Endothelial cell (in vitro differentiated cells): Measurements from ENCODE around the gene HSP90AB1. TPM values are rescaled to one million over a fixed set of nuclear protein-coding genes. Genes with fewer than 3 reads are reported as not detected.
A peak's percentile ranks its signal among the peaks of the same experiment; 100 is the strongest.

Experiments used
- DNase-seq: peaks from one replicate; pipeline ENCODE4 v3.0.0; 2021; ENCODE audit warnings: low spot score
- H3K27ac Mint-ChIP-seq: one replicate; pipeline ENCODE4 v1.8.0; 2021; ENCODE audit warnings: mixed read lengths, inconsistent platforms; ENCODE audit not compliant: unreplicated experiment
- H3K27me3 Mint-ChIP-seq: one replicate; pipeline ENCODE4 v1.8.0; 2021; ENCODE audit warnings: mild to moderate bottlenecking, moderate library complexity, mixed read lengths, inconsistent platforms; ENCODE audit not compliant: unreplicated experiment
- H3K36me3 Mint-ChIP-seq: one replicate; pipeline ENCODE4 v1.8.0; 2021; ENCODE audit warnings: mild to moderate bottlenecking, low read depth, mixed read lengths, inconsistent platforms; ENCODE audit not compliant: unreplicated experiment
- H3K4me1 Mint-ChIP-seq: one replicate; pipeline ENCODE4 v1.8.0; 2021; ENCODE audit warnings: mild to moderate bottlenecking, mixed read lengths, inconsistent platforms; ENCODE audit not compliant: unreplicated experiment
- H3K4me3 Mint-ChIP-seq: one replicate; pipeline ENCODE4 v1.8.0; 2021; ENCODE audit warnings: mild to moderate bottlenecking, mixed read lengths, inconsistent platforms; ENCODE audit not compliant: unreplicated experiment
- H3K9me3 Mint-ChIP-seq: one replicate; pipeline ENCODE4 v1.8.0; 2021; ENCODE audit warnings: mixed read lengths, inconsistent platforms; ENCODE audit not compliant: unreplicated experiment
- long read RNA-seq: library from polyadenylated mRNA; unstranded; transcript quantifications from one replicate; pipeline ENCODE4 v2.0.0, GENCODE V29; 2020; ENCODE audit not compliant: unreplicated experiment
- total RNA-seq: library from RNA; stranded (reverse); fragmentation: NEBNext Ultra II Directional; extraction: Animal tissue kit (Norgen Biotek cat#: 25700); gene quantifications from one replicate; pipeline ENCODE4 v1.2.1, GENCODE V29; 2021; ENCODE audit not compliant: unreplicated experiment
- TF ChIP-seq, protein P1 (sequence below): fragments of 200-600 bp; sonication (generic); IDR thresholded peaks from one replicate; pipeline ENCODE4 v1.5.0; 2021; ENCODE audit warnings: antibody characterized with exemption; ENCODE audit not compliant: unreplicated experiment

Gene HSP90AB1
- 962 TPM for total RNA-seq
- long read RNA-seq, transcript HSP90AB1-201 (12 exons, 2,582 nt), result minor isoform, 11 of 2,548 reads
- long read RNA-seq, transcript HSP90AB1-203 (12 exons, 2,572 nt), result major isoform, 2,140 of 2,548 reads
- long read RNA-seq, partial matches to known transcripts, result 358 of 2,548 reads
- long read RNA-seq, other reads (novel, unspliced or antisense), result 35 of 2,548 reads

DNA sequence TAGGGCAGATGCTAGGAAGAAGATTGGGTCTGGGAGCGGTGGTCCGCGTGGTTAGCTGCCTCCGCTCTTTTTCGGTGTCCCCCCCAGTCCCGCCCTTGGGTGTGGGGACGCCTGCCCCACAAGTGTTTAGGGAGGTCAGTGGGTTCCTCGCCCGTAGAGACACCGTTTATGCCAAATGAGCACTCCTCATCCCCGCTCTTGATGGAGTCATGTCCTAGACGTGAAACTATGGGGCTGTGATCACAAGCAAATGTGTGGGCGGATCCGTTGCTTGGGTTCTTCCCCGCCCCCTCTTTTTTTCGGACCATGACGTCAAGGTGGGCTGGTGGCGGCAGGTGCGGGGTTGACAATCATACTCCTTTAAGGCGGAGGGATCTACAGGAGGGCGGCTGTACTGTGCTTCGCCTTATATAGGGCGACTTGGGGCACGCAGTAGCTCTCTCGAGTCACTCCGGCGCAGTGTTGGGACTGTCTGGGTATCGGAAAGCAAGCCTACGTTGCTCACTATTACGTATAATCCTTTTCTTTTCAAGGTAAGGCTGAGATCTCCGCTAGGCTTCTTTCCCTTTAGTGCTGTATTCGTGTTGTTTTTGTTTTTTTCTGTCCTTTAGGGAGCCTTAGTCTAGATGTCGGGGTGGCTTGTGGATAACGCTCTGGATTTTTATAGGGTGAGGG lies at the start of gene HSP90AB1:
HSP90AB1 (plus strand) TSS at position 439 of the 675 bp plus-strand sequence. CDS start 1,529 bp downstream, outside the sequence.
- DNase-seq, result peak; percentile 90
- H3K9me3 Mint-ChIP-seq, result no peaks in the 10 kb centered on the region
- peaks cover 35% of the 10 kb centered on the region for H3K4me1 Mint-ChIP-seq
- peaks cover 12% of the 10 kb centered on the region for H3K27me3 Mint-ChIP-seq
- peak within 1 kb of the TSS; percentile 99 for H3K4me3 Mint-ChIP-seq
- H3K27ac Mint-ChIP-seq, result peak within 1 kb of the TSS; percentile 98
- H3K36me3 Mint-ChIP-seq, result peaks cover 43% of the 10 kb centered on the region
- TF ChIP-seq, protein P1, sequence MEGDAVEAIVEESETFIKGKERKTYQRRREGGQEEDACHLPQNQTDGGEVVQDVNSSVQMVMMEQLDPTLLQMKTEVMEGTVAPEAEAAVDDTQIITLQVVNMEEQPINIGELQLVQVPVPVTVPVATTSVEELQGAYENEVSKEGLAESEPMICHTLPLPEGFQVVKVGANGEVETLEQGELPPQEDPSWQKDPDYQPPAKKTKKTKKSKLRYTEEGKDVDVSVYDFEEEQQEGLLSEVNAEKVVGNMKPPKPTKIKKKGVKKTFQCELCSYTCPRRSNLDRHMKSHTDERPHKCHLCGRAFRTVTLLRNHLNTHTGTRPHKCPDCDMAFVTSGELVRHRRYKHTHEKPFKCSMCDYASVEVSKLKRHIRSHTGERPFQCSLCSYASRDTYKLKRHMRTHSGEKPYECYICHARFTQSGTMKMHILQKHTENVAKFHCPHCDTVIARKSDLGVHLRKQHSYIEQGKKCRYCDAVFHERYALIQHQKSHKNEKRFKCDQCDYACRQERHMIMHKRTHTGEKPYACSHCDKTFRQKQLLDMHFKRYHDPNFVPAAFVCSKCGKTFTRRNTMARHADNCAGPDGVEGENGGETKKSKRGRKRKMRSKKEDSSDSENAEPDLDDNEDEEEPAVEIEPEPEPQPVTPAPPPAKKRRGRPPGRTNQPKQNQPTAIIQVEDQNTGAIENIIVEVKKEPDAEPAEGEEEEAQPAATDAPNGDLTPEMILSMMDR, result no peak

DNA sequence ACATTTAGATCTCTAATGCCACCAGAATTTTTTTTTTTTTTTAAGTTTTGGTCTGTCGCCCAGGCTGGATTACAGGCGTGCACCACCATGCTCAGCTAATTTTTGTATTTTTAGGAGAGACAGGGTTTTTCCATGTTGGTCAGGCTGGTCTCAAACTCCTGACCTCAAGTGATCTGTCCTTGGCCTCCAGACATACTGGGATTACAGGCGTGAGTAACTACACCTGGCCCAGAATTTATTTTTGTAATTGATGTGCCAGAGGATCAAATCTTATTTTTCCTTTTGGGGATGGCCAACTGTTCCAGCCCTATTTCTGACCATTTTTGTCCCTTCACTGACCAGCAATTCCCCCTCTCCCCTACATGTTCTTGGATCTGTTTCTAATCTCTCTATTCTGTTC lies 48.2 kb upstream of the HSP90AB1 start:
- Mint-ChIP-seq H3K9me3 (no peaks in the 10 kb centered on the region), H3K36me3 (no peaks in the 10 kb centered on the region), H3K4me3 (no peak overlapping the region), H3K4me1 (peaks cover 36% of the 10 kb centered on the region), H3K27ac (no peak overlapping the region), H3K27me3 (peaks cover 3% of the 10 kb centered on the region)
- DNase-seq, result no peak
- TF ChIP-seq, protein P1, result no peak

DNA sequence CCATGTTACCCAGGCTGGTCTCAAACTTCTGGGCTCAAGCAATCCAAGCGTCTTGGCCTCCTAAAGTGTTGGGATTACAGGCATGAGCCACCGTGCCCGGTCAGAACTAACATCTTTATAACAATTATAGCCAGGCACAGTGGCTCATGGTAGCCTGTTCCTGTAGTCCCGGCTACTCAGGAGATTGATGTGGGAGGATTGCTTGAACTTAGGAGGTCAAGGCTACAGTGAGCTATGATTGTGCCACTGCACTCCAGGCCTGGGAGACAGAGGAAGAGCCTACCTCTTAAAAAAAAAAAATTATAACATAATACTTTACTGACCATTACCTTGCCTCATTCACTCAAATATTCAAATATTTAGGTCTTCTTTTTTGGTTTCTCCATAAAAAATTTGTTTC lies 47.0 kb upstream of the HSP90AB1 start:
- H3K4me1 Mint-ChIP-seq, result peaks cover 45% of the 10 kb centered on the region
- H3K9me3 Mint-ChIP-seq, result no peaks in the 10 kb centered on the region
- H3K27ac Mint-ChIP-seq, result no peak overlapping the region
- DNase-seq, result no peak
- peaks cover 3% of the 10 kb centered on the region for H3K27me3 Mint-ChIP-seq
- H3K36me3 Mint-ChIP-seq, result no peaks in the 10 kb centered on the region
- no peak overlapping the region for H3K4me3 Mint-ChIP-seq
- TF ChIP-seq, protein P1, result no peak

DNA sequence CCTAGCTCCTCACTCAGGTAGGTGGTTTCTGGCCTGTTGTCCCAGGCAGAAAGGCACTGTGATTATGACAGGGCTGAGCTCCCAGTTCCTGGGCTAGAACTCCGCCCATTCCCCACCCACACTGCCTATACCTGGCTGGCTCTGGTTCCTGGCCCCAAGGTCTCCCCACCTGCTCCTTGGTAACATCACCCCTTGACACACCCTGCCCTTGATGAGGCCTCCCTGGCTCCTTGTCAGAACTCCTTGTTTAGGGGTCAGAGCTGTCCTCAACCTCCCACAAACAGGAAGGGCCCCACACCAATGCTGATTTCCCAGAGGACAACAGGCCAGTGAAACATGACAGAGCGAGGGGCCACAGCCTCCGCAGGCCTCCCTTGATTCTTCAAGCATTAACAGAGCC lies 45.7 kb upstream of the HSP90AB1 start:
- TF ChIP-seq, protein P1, result no peak
- Mint-ChIP-seq H3K4me3 (no peak overlapping the region), H3K27ac (peak overlapping the region; percentile 100), H3K27me3 (peaks cover 3% of the 10 kb centered on the region), H3K36me3 (no peaks in the 10 kb centered on the region), H3K4me1 (peaks cover 48% of the 10 kb centered on the region), H3K9me3 (no peaks in the 10 kb centered on the region)
- no peak for DNase-seq
